ENCODE results near the gene NFKBIL1. TPM values are rescaled to one million over a fixed set of nuclear protein-coding genes. Genes with fewer than 3 reads are reported as not detected.

NFKBIL1 gene
- total and polyA plus RNA-seq, 9 of the 15 experiments (the other 6 are each of a cell fraction or from before 2014, with no cell fraction given) = 0.49 to 33.1 (median 7.6) TPM

DNA sequence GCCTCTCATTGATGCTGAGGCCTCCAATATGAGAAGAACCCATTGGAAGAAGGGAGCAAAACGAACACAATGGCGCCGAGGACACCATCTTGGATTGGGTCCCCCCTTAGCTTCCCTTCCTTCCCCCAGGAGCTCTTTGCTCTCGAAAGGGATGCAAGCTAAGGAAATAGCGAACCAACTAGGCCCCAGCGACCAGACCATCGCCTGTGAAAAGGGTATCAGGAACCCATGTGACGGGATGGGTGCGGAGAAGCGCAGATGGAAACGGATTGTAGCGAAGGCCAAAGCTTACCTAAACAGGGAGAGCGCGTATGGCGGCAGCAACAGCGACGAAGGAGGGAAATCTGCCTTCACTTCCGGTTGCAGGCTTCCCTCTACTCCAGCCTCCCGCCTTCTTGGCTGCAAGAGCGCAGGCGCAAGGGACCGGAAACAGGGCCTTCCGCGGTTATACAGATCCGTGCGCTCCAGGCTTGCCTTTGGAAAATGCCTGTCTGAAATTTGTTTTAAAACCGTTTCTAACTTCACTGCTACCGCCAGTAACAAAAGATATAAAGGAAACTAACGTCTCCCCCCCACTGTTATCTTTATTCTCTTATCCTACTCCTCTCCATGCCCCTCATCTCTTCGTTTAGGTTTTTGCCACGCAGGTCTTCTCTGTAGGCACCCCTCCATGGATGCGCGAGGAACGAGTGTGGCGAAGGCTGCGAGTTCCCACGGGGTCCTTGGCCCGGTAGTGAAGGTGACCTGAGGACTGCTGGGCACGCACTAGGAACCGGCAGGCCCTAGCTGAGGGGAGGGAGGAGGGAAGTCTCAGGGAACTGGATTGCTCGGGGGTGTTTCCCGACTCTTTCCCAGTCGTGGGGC is 5.5 kb upstream of the NFKBIL1 start, which contains the start of gene DDX39B (continued):
- no peak for TF ChIP-seq NFE2L1 (tag; IDR thresholded peaks at IDR 0.05; ENCODE audit: borderline replicate concordance, low read depth)
- TF ChIP-seq ZEB2 (IDR thresholded peaks at IDR 0.05) = peak; percentile 27; the same call in 1 of the 2 replicates
- TF ChIP-seq SETDB1 (IDR thresholded peaks at IDR 0.05; ENCODE audit: low read length) = no peak
- TF ChIP-seq NR0B1 (IDR thresholded peaks at IDR 0.05; ENCODE audit: partially characterized antibody) = no peak
- TF ChIP-seq TOE1 (IDR thresholded peaks at IDR 0.05; ENCODE audit: borderline replicate concordance) = peak; percentile 94
- peak; percentile 91; the same call in 1 of the 2 replicates for TF ChIP-seq TOE1 (CRISPR knock-in tag; IDR thresholded peaks at IDR 0.05; ENCODE audit: borderline replicate concordance, low read depth)
- TF ChIP-seq ELF4 (CRISPR knock-in tag; IDR thresholded peaks at IDR 0.05) = peak; percentile 92
- no peak for TF ChIP-seq FOS (IDR thresholded peaks at IDR 0.05; ENCODE audit: extremely low read depth, insufficient read length)
- TF ChIP-seq MTF1 (CRISPR knock-in tag; IDR thresholded peaks at IDR 0.05; ENCODE audit: borderline replicate concordance) = peak; percentile 41; the same call in 1 of the 2 replicates
- TF ChIP-seq HNRNPK (IDR thresholded peaks at IDR 0.05; ENCODE audit: low read depth, low read length, poor library complexity, severe bottlenecking) = no peak
- peak in 1 of 2 experiments; percentile 45; a peak in 1 of 4 replicates for TF ChIP-seq RCOR1 (IDR thresholded peaks at IDR 0.05; ENCODE audit: borderline replicate concordance in 1 of 2, low read depth in 2 of 2, low read length in 2 of 2)
- peak; percentile 59 for TF ChIP-seq PRDM10 (IDR thresholded peaks at IDR 0.05; ENCODE audit: partially characterized antibody)
- TF ChIP-seq BMI1 (IDR thresholded peaks at IDR 0.05; ENCODE audit: low read length) = peak; percentile 5; the same call in 1 of the 2 replicates
- TF ChIP-seq MAFG (tag; conservative IDR thresholded peaks at IDR 0.05) = no peak
- peak; percentile 30; the same call in 1 of the 2 replicates for TF ChIP-seq HIVEP1 (CRISPR knock-in tag; IDR thresholded peaks at IDR 0.05)
- TF ChIP-seq ZNF24 (IDR thresholded peaks at IDR 0.05) = peak; percentile 53
- peak; percentile 73 for TF ChIP-seq CREB3L1 (IDR thresholded peaks at IDR 0.05; ENCODE audit: borderline replicate concordance, low read depth)
- no peak for TF ChIP-seq ZNF121 (CRISPR knock-in tag; conservative IDR thresholded peaks at IDR 0.05)
- TF ChIP-seq, protein P1, sequence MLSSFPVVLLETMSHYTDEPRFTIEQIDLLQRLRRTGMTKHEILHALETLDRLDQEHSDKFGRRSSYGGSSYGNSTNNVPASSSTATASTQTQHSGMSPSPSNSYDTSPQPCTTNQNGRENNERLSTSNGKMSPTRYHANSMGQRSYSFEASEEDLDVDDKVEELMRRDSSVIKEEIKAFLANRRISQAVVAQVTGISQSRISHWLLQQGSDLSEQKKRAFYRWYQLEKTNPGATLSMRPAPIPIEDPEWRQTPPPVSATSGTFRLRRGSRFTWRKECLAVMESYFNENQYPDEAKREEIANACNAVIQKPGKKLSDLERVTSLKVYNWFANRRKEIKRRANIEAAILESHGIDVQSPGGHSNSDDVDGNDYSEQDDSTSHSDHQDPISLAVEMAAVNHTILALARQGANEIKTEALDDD (IDR thresholded peaks at IDR 0.05) = peak; percentile 27; the same call in 1 of the 2 replicates
- peak; percentile 75 for TF ChIP-seq CTBP1 (IDR thresholded peaks at IDR 0.05; ENCODE audit: borderline replicate concordance)
